Measurements from ENCODE around the gene ANO10.

The ANO10 gene

DNA sequence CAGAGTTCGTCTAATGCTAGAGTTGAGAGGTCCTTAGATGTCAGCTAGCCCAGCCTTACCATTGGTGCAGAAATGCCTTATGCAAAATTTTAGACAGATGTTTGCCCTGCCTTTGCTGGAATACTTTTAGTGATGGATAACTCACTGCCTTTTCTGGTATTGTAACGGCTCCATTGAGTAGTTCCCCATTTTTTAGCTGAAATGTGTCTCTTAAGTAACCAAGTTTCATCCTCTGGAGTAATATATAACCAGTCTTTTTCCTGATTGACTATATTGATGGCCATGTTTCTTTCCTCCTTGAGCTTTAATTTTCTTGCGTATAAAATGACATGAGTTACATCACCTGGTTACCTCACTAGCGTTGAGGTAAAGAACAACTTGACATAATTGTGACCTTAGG lies 290.4 kb downstream of the ANO10 start:
- Histone ChIP-seq H3K36me3 (ENCODE audit: low read depth) (peaks cover 33% of the 10 kb centered on the region), H3K4me1 (ENCODE audit: insufficient read depth, poor library complexity, severe bottlenecking) (no peaks in the 10 kb centered on the region), H3K9me3 (ENCODE audit: severe bottlenecking) (peaks cover 7% of the 10 kb centered on the region), H3K4me3 (ENCODE audit: severe bottlenecking) (no peak overlapping the region), H3K27ac (ENCODE audit: poor library complexity, severe bottlenecking) (no peak overlapping the region), H3K27me3 (ENCODE audit: insufficient read depth, poor library complexity, severe bottlenecking) (no peaks in the 10 kb centered on the region)
- DNase-seq (ENCODE audit: low spot score) (no peak), ATAC-seq (ENCODE audit: low read depth) (no peak)
- TF ChIP-seq, protein P1, sequence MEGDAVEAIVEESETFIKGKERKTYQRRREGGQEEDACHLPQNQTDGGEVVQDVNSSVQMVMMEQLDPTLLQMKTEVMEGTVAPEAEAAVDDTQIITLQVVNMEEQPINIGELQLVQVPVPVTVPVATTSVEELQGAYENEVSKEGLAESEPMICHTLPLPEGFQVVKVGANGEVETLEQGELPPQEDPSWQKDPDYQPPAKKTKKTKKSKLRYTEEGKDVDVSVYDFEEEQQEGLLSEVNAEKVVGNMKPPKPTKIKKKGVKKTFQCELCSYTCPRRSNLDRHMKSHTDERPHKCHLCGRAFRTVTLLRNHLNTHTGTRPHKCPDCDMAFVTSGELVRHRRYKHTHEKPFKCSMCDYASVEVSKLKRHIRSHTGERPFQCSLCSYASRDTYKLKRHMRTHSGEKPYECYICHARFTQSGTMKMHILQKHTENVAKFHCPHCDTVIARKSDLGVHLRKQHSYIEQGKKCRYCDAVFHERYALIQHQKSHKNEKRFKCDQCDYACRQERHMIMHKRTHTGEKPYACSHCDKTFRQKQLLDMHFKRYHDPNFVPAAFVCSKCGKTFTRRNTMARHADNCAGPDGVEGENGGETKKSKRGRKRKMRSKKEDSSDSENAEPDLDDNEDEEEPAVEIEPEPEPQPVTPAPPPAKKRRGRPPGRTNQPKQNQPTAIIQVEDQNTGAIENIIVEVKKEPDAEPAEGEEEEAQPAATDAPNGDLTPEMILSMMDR (IDR thresholded peaks at IDR 0.05; ENCODE audit: poor library complexity, severe bottlenecking), result no peak

DNA sequence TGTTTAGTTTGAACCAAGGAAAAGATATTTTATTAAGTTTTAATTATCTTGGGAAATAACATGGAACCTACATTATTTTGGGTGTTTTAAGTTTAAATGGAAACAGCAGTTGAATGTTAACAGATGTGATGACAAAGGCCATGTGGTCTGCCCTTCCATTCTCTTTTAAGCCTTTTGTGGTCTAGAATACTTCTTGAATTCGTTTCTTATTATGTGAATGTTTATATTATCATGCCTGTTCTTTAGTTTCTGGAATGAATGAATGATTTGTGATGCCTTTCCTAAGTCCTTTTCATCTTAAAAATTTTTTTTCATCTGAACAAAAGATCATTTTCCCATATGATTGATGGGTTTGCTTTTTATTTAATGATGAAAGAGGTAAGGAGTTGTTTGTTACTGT lies 290.8 kb downstream of the ANO10 start:
- Histone ChIP-seq H3K27me3 (ENCODE audit: insufficient read depth, poor library complexity, severe bottlenecking) (no peaks in the 10 kb centered on the region), H3K4me3 (ENCODE audit: severe bottlenecking) (no peak overlapping the region), H3K4me1 (ENCODE audit: insufficient read depth, poor library complexity, severe bottlenecking) (no peaks in the 10 kb centered on the region), H3K27ac (ENCODE audit: poor library complexity, severe bottlenecking) (no peak overlapping the region), H3K9me3 (ENCODE audit: severe bottlenecking) (peaks cover 7% of the 10 kb centered on the region), H3K36me3 (ENCODE audit: low read depth) (peaks cover 29% of the 10 kb centered on the region)
- TF ChIP-seq, protein P1 (IDR thresholded peaks at IDR 0.05; ENCODE audit: poor library complexity, severe bottlenecking), result no peak
- ATAC-seq (ENCODE audit: low read depth) (no peak), DNase-seq (ENCODE audit: low spot score) (no peak)

DNA sequence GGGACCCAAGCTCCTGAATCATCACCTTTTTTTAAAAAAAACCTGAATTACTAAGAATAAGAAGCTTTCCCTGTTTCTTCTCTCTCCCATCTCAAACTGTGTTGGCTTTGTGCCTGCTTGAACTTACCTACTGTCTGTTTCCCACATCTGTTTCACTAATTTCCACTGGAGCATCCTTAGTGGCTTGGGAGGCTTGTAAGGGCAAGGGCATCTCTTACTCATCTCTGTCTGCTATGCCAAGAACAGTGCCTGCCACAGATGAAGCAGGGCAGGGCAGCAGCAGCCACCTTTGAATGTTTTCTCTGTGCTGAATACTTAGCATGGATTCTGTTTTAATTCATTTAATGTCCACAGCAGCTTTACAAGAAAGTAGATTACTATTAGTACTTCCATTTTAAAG lies 293.2 kb downstream of the ANO10 start:
- no peaks in the 10 kb centered on the region for H3K9me3 ChIP-seq (ENCODE audit: severe bottlenecking)
- no peaks in the 10 kb centered on the region for H3K27me3 ChIP-seq (ENCODE audit: insufficient read depth, poor library complexity, severe bottlenecking)
- H3K4me3 ChIP-seq (ENCODE audit: severe bottlenecking), result no peak overlapping the region
- no peaks in the 10 kb centered on the region for H3K4me1 ChIP-seq (ENCODE audit: insufficient read depth, poor library complexity, severe bottlenecking)
- H3K27ac ChIP-seq (ENCODE audit: poor library complexity, severe bottlenecking), result no peak overlapping the region
- no peak for DNase-seq (ENCODE audit: low spot score)
- TF ChIP-seq, protein P1 (IDR thresholded peaks at IDR 0.05; ENCODE audit: poor library complexity, severe bottlenecking), result no peak
- ATAC-seq (ENCODE audit: low read depth), result peak; percentile 69; the same call in 2 of the 3 replicates
- peaks cover 10% of the 10 kb centered on the region for H3K36me3 ChIP-seq (ENCODE audit: low read depth)

DNA sequence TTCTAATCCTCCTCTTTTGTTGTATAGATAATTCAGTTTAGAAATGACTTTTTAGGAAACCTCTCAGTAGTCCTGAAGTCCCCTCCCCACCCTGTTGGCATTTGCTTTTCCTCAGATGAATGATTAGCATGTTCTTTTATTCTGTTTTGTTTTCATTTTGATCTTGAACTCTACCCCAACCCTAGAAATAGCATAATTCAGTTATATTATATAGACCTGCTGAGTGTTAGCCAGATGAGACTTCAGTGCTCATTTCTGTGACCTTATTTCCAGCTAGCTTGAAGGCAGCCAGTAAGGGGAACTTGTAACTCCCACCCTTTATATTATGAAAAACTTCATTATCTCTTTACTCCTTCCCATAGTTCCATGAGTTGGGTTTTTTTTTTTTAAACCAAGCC lies 294.2 kb downstream of the ANO10 start:
- no peak overlapping the region for H3K27ac ChIP-seq (ENCODE audit: poor library complexity, severe bottlenecking)

More for the DNA sequence above, 294.2 kb downstream of the ANO10 start:
- no peak overlapping the region for H3K4me3 ChIP-seq (ENCODE audit: severe bottlenecking)
- no peaks in the 10 kb centered on the region for H3K4me1 ChIP-seq (ENCODE audit: insufficient read depth, poor library complexity, severe bottlenecking)
- DNase-seq (ENCODE audit: low spot score), result no peak
- peaks cover 7% of the 10 kb centered on the region; the same call in 1 of the 2 replicates for H3K36me3 ChIP-seq (ENCODE audit: low read depth)
- no peaks in the 10 kb centered on the region for H3K9me3 ChIP-seq (ENCODE audit: severe bottlenecking)
- TF ChIP-seq, protein P1 (IDR thresholded peaks at IDR 0.05; ENCODE audit: poor library complexity, severe bottlenecking), result no peak
- no peaks in the 10 kb centered on the region for H3K27me3 ChIP-seq (ENCODE audit: insufficient read depth, poor library complexity, severe bottlenecking)
- no peak for ATAC-seq (ENCODE audit: low read depth)

Data from RWPE2 (cell line).